Lower leg skin (tissue), 3 donors: ENCODE results near the gene ITGA7.

Experiments used
- CTCF ChIP-seq, 3 donors: fragments of 450-650 bp; IDR thresholded peaks; one replicate each; pipeline ENCODE4 v1.5.1; 2016; ENCODE audit warnings: antibody characterized with exemption in 3 of 3, mild to moderate bottlenecking in 3 of 3, moderate library complexity in 2 of 3
- POLR2A ChIP-seq, 2 donors: fragments of 450-650 bp; IDR thresholded peaks; one replicate each; pipeline ENCODE4 v1.6.1; 2016 to 2017; ENCODE audit warnings: antibody characterized with exemption in 2 of 2, mild to moderate bottlenecking in 1 of 2, moderate library complexity in 1 of 2

- no peak for TF ChIP-seq CTCF (IDR thresholded peaks at IDR 0.05)
- TF ChIP-seq POLR2A (IDR thresholded peaks at IDR 0.05) = no peak
Measured at GRCh38 chr12:55711786-55712553, 4.3 kb upstream of the ITGA7 start.
